Esophagus squamous epithelium (tissue), 5 donors: Measurements from ENCODE around the gene GBE1. TPM values are rescaled to one million over a fixed set of nuclear protein-coding genes. Genes with fewer than 3 reads are reported as not detected.
"Not testable (repeated sequence)": the region's sequence is repeated elsewhere in the genome, so short reads cannot be mapped to it uniquely, and the experiment has no call there.

Experiments
- DNase-seq: peaks from one replicate; lab custom pipeline; 2025; lab: John Stamatoyannopoulos, UW
- H3K27ac ChIP-seq, 4 donors: fragments of 200-600 bp; sonication (generic); one replicate each; pipeline ENCODE4 v1.5.1; 2016 to 2019; ENCODE audit warnings: mild to moderate bottlenecking in 1 of 4
- H3K27me3 ChIP-seq, 4 donors: fragments of 200-600 bp; sonication (generic); 1 replicate in 3 of 4; 2 replicates in 1 of 4; pipeline versions ENCODE4 v1.5.1 to v1.6.0; 2017 to 2021; ENCODE audit warnings: antibody characterized with exemption in 1 of 4
- H3K36me3 ChIP-seq, 3 donors: fragments of 200-600 bp; sonication (generic); one replicate each; pipeline ENCODE4 v1.5.1; 2016 to 2019
- H3K4me1 ChIP-seq, 3 donors: fragments of 200-600 bp; sonication (generic); one replicate each; pipeline ENCODE4 v1.5.1; 2017 to 2019
- H3K4me3 ChIP-seq, 4 donors: fragments of 200-600 bp; sonication (generic); 1 replicate in 3 of 4; 2 replicates in 1 of 4; pipeline ENCODE4 v1.5.1; 2016 to 2019; ENCODE audit warnings: mild to moderate bottlenecking in 2 of 4, moderate library complexity in 1 of 4
- H3K9me3 ChIP-seq, 3 donors: fragments of 200-600 bp; sonication (generic); one replicate each; pipeline ENCODE4 v1.5.1; 2016 to 2019
- POLR2A ChIP-seq, 4 donors: fragments of 450-650 bp; IDR thresholded peaks; one replicate each; pipeline ENCODE4 v1.6.1; 2017; ENCODE audit warnings: antibody characterized with exemption in 4 of 4, mild to moderate bottlenecking in 4 of 4, moderate library complexity in 3 of 4
- WGBS, 2 donors: methylation state at CpG; one replicate each; pipeline ENCODE4 v1.1.5; 2018; 5-methylcytosine and 5-hydroxymethylcytosine counted together
- intact Hi-C: fragments of 100-400 bp; cut with DNase I; formaldehyde crosslinking; loops from one replicate; pipeline ENCODE4 v1.15.0; 2022
- total RNA-seq, 4 donors: library from RNA; depleted of rRNA; stranded (reverse); fragments of >200 nt; gene quantifications; one replicate each; pipeline ENCODE4 v1.1.0, GENCODE V29; 2016
- TF ChIP-seq, protein P1 (sequence below), 6 experiments: fragments of 450-650 bp in 4 of 6; fragments of 200-600 bp in 2 of 6; sonication (generic) in 2 of 6; IDR thresholded peaks; one replicate each; pipeline ENCODE4 v1.5.1; 2016 to 2019; ENCODE audit warnings: antibody characterized with exemption in 6 of 6, mild to moderate bottlenecking in 4 of 6, moderate library complexity in 4 of 6
- donor health status: DM: yes; HTN: yes; CAD: no.

Gene GBE1
- total RNA-seq, 4 donors from 2014 or later, result 19.2 to 37.2 (median 29.7) TPM

DNA sequence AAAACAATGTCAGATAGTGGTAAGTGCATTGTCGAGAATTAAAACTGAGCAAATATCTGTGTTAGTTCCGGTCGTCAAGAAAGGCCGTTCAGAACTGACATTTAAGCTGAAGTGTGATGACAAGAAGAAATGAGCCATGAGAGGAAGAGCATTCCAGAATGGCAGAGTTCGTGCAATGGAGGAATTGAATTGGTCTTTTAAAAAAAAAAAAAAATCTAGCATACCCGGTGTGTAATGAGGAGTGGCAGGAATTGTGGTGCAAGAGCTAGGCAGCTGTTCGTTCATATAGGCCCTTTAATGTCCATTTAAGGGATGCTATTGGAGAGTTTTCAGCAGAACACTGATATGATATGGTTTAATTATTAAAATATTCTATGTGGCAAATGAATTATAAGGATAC lies 2.6 kb upstream of the GBE1 start:
- no peak for DNase-seq
- H3K27me3 ChIP-seq, result no peaks in the 10 kb centered on the region
- peaks cover 0 to 5% (median 0%) of the 10 kb centered on the region in 3 donors for H3K9me3 ChIP-seq
- TF ChIP-seq, protein P1, sequence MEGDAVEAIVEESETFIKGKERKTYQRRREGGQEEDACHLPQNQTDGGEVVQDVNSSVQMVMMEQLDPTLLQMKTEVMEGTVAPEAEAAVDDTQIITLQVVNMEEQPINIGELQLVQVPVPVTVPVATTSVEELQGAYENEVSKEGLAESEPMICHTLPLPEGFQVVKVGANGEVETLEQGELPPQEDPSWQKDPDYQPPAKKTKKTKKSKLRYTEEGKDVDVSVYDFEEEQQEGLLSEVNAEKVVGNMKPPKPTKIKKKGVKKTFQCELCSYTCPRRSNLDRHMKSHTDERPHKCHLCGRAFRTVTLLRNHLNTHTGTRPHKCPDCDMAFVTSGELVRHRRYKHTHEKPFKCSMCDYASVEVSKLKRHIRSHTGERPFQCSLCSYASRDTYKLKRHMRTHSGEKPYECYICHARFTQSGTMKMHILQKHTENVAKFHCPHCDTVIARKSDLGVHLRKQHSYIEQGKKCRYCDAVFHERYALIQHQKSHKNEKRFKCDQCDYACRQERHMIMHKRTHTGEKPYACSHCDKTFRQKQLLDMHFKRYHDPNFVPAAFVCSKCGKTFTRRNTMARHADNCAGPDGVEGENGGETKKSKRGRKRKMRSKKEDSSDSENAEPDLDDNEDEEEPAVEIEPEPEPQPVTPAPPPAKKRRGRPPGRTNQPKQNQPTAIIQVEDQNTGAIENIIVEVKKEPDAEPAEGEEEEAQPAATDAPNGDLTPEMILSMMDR (IDR thresholded peaks at IDR 0.05), result no peak
- no peak for TF ChIP-seq POLR2A (IDR thresholded peaks at IDR 0.05)
- no peak overlapping the region for H3K4me3 ChIP-seq
- intact Hi-C loops, result no loop called here
- WGBS, 2 donors, result 80 to 87% methylated on average over 7 of the region's 7 CpGs
- H3K4me1 ChIP-seq, result peaks cover 0 to 28% (median 14%) of the 10 kb centered on the region in 3 donors
- no peaks in the 10 kb centered on the region for H3K36me3 ChIP-seq
- H3K27ac ChIP-seq, result no peak overlapping the region

DNA sequence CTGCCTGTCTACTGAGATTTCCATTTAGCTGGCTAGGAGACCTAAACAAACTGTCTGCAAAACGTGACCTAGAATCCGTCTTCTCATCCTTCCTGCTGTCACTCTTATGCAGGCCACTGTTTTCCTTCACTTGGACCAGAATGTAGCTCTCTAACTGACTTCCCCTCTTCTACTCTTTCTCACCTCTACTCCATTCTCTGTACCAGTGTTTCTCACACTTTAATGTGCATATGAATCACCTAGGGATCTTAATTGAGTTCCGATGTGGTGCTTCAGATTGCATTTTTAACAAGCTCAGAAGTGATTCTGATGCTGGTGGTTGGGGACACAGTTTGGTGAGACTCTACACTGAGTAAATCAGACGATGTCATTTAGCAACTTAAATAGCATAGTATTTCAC lies 1.6 kb upstream of the GBE1 start:
- no peak for DNase-seq
- WGBS, 2 donors, result 66 to 74% methylated on average over 4 of the region's 4 CpGs
- Histone ChIP-seq H3K4me3 (no peak overlapping the region), H3K36me3 (no peaks in the 10 kb centered on the region), H3K9me3 (peaks cover 0 to 5% (median 0%) of the 10 kb centered on the region in 3 donors), H3K4me1 (peaks cover 0 to 38% (median 23%) of the 10 kb centered on the region in 3 donors), H3K27ac (no peak overlapping the region), H3K27me3 (no peaks in the 10 kb centered on the region)
- TF ChIP-seq, protein P1 (IDR thresholded peaks at IDR 0.05), result no peak
- no peak for TF ChIP-seq POLR2A (IDR thresholded peaks at IDR 0.05)
- intact Hi-C loops, result no loop called here

- Histone ChIP-seq H3K27me3 (no peaks in the 10 kb centered on the region), H3K4me1 (peaks cover 0 to 47% (median 28%) of the 10 kb centered on the region in 3 donors), H3K27ac (peak overlapping the region; percentile 97 to 99 (median 98)), H3K4me3 (peak overlapping the region; percentile 70 to 77 (median 76)), H3K9me3 (no peaks in the 10 kb centered on the region), H3K36me3 (peaks cover 0 to 5% (median 0%) of the 10 kb centered on the region in 3 donors)
- WGBS, 2 donors, result 38 to 42% methylated on average over 6 of the region's 6 CpGs
- TF ChIP-seq POLR2A (IDR thresholded peaks at IDR 0.05), result no peak
- TF ChIP-seq, protein P1 (IDR thresholded peaks at IDR 0.05), result no peak
- no peak for DNase-seq
- intact Hi-C loops, result no loop called here
These were observed 597 bp upstream of the GBE1 start for GRCh38 chr3:81761904-81762580.

DNA sequence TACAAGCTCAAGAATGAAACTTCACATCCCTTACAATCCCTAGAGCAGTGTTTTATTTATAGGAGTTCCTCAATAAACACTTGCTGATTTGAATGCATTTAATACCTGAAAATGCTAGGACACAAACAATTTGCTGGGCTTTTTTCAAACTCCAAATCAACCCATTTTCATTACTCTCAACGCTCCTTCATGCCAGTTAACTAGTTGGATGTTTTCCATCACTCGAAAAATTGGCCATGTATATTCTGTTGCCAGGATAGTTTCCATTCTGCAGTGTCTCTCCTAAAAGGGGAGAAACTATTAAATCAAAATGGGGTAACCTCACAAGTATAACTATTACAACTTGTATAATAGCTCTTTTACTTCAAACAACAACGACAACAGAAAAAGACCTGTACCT lies 1.2 kb downstream of the GBE1 start:
- Histone ChIP-seq H3K27ac (peak overlapping the region; percentile 97 to 99 (median 98)), H3K27me3 (no peaks in the 10 kb centered on the region), H3K4me3 (peak overlapping the region; percentile 70 to 77 (median 76)), H3K4me1 (peaks cover 0 to 48% (median 30%) of the 10 kb centered on the region in 3 donors), H3K9me3 (no peaks in the 10 kb centered on the region), H3K36me3 (peaks cover 0 to 7% (median 0%) of the 10 kb centered on the region in 3 donors)
- intact Hi-C loops, result no loop called here
- 36 to 41% methylated on average over 3 of the region's 3 CpGs for WGBS, 2 donors
- DNase-seq, result no peak
- TF ChIP-seq, protein P1 (IDR thresholded peaks at IDR 0.05), result no peak

DNA sequence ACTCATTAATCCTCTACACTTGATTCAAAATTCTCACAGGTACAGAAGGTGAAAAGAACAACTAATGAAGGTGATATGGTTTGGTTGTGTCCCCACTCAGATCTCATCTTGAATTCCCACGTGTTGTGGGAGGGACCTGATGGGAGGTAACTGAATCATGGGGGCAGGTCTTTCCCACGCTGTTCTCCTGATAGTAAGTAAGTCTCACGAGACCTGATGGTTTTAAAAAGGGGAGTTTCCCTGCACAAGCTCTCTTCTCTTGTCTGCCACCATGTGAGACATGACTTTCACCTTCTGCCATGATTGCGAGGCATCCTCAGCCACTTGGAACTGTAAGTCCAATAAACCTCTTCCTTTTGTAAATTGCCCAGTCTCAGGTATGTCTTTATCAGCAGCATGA lies 2.7 kb downstream of the GBE1 start:
- H3K27ac ChIP-seq, result peak overlapping the region; percentile 97 to 99 (median 98)
- H3K9me3 ChIP-seq, DNase-seq, H3K36me3 ChIP-seq, H3K27me3 ChIP-seq, intact Hi-C loops: not testable (repeated sequence)
- 83 to 88% methylated on average over 4 of the region's 4 CpGs for WGBS, 2 donors
- H3K4me1 ChIP-seq, result peaks cover 0 to 48% (median 30%) of the 10 kb centered on the region in 3 donors
- H3K4me3 ChIP-seq, result peak overlapping the region in 1 of 4 donors; percentile 77
